Measurements from ENCODE around the gene ADAM30. TPM values are rescaled to one million over a fixed set of nuclear protein-coding genes. Genes with fewer than 3 reads are reported as not detected.

The ADAM30 gene
- total RNA-seq, 1 donor from 2014 or later, result not detected

- Mint-ChIP-seq H3K9me3 (no peaks in the 10 kb centered on the region), H3K36me3 (ENCODE audit: low read depth) (no peaks in the 10 kb centered on the region), H3K27me3 (ENCODE audit: insufficient read depth) (peaks cover 21% of the 10 kb centered on the region), H3K27ac (no peak overlapping the region), H3K4me3 (no peak overlapping the region), H3K4me1 (ENCODE audit: low read depth) (peaks cover 8% of the 10 kb centered on the region)
- intact Hi-C loops (cut with micrococcal nuclease), result no loop called here
- DNase-seq (ENCODE audit: low spot score), result no peak
These were observed 2.8 kb upstream of the ADAM30 start for GRCh38 chr1:119898981-119899720.

GRCh38 chr1:119898530-119898929 is 2.2 kb upstream of the ADAM30 start:
- no peaks in the 10 kb centered on the region for H3K36me3 Mint-ChIP-seq (ENCODE audit: low read depth)
- no peak overlapping the region for H3K27ac Mint-ChIP-seq
- H3K4me1 Mint-ChIP-seq (ENCODE audit: low read depth), result peaks cover 14% of the 10 kb centered on the region
- peaks cover 16% of the 10 kb centered on the region for H3K27me3 Mint-ChIP-seq (ENCODE audit: insufficient read depth)
- no peaks in the 10 kb centered on the region for H3K9me3 Mint-ChIP-seq
- H3K4me3 Mint-ChIP-seq, result no peak overlapping the region
- DNase-seq (ENCODE audit: low spot score), result no peak
- intact Hi-C loops (cut with micrococcal nuclease), result no loop called here

- intact Hi-C loops (cut with micrococcal nuclease), result no loop called here
- H3K4me3 Mint-ChIP-seq, result no peak overlapping the region
- no peak overlapping the region for H3K27ac Mint-ChIP-seq
- peaks cover 35% of the 10 kb centered on the region for H3K4me1 Mint-ChIP-seq (ENCODE audit: low read depth)
- H3K9me3 Mint-ChIP-seq, result no peaks in the 10 kb centered on the region
- H3K36me3 Mint-ChIP-seq (ENCODE audit: low read depth), result no peaks in the 10 kb centered on the region
- H3K27me3 Mint-ChIP-seq (ENCODE audit: insufficient read depth), result peaks cover 3% of the 10 kb centered on the region
- DNase-seq (ENCODE audit: low spot score), result no peak
These were observed 1.2 kb downstream of the ADAM30 start for GRCh38 chr1:119895102-119895501.

- Mint-ChIP-seq H3K27me3 (ENCODE audit: insufficient read depth) (peaks cover 6% of the 10 kb centered on the region), H3K27ac (peak overlapping the region; percentile 26)
These were observed 2.3 kb downstream of the ADAM30 start for GRCh38 chr1:119893827-119894700.

GRCh38 chr1:119893238-119893791 is 3.0 kb downstream of the ADAM30 start:
- intact Hi-C loops (cut with micrococcal nuclease), result loop anchor here (5.0 kb wide), 1 partner anchor 74 kb away; no protein-coding TSS in a partner anchor
- H3K27me3 Mint-ChIP-seq (ENCODE audit: insufficient read depth), result peaks cover 8% of the 10 kb centered on the region
- H3K27ac Mint-ChIP-seq, result peak overlapping the region; percentile 26
- H3K4me1 Mint-ChIP-seq (ENCODE audit: low read depth), result peaks cover 35% of the 10 kb centered on the region
- no peak for DNase-seq (ENCODE audit: low spot score)
- peak overlapping the region; percentile 19 for H3K4me3 Mint-ChIP-seq
- peaks cover 6% of the 10 kb centered on the region for H3K36me3 Mint-ChIP-seq (ENCODE audit: low read depth)
- peaks cover 12% of the 10 kb centered on the region for H3K9me3 Mint-ChIP-seq

More at GRCh38 chr1:119893827-119894700, 2.3 kb downstream of the ADAM30 start:
- intact Hi-C loops (cut with micrococcal nuclease), result loop anchor here (5.0 kb wide), 1 partner anchor 73 kb away; no protein-coding TSS in a partner anchor
- peaks cover 5% of the 10 kb centered on the region for H3K9me3 Mint-ChIP-seq
- no peak for DNase-seq (ENCODE audit: low spot score)
- H3K36me3 Mint-ChIP-seq (ENCODE audit: low read depth), result peaks cover 2% of the 10 kb centered on the region
- H3K4me1 Mint-ChIP-seq (ENCODE audit: low read depth), result peaks cover 35% of the 10 kb centered on the region
- H3K4me3 Mint-ChIP-seq, result peak overlapping the region; percentile 19

- H3K4me1 Mint-ChIP-seq (ENCODE audit: low read depth), result peaks cover 35% of the 10 kb centered on the region
- H3K9me3 Mint-ChIP-seq, result peaks cover 14% of the 10 kb centered on the region
- no peak overlapping the region for H3K4me3 Mint-ChIP-seq
- H3K27me3 Mint-ChIP-seq (ENCODE audit: insufficient read depth), result peaks cover 11% of the 10 kb centered on the region
- DNase-seq (ENCODE audit: low spot score), result no peak
- no peak overlapping the region for H3K27ac Mint-ChIP-seq
- intact Hi-C loops (cut with micrococcal nuclease), result loop anchor here (5.0 kb wide), 1 partner anchor 76 kb away; no protein-coding TSS in a partner anchor
- H3K36me3 Mint-ChIP-seq (ENCODE audit: low read depth), result peaks cover 7% of the 10 kb centered on the region
These were observed 4.9 kb downstream of the ADAM30 start for GRCh38 chr1:119891386-119891785.

GRCh38 chr1:119888476-119888875 is 7.8 kb downstream of the ADAM30 start:
- peaks cover 14% of the 10 kb centered on the region for H3K9me3 Mint-ChIP-seq
- no peak overlapping the region for H3K27ac Mint-ChIP-seq
- DNase-seq (ENCODE audit: low spot score), result no peak
- peaks cover 20% of the 10 kb centered on the region for H3K4me1 Mint-ChIP-seq (ENCODE audit: low read depth)
- H3K27me3 Mint-ChIP-seq (ENCODE audit: insufficient read depth), result peaks cover 18% of the 10 kb centered on the region
- intact Hi-C loops (cut with micrococcal nuclease), result loop anchor here (10.0 kb wide), 1 partner anchor 144 kb away; no protein-coding TSS in a partner anchor
- H3K4me3 Mint-ChIP-seq, result no peak overlapping the region
- H3K36me3 Mint-ChIP-seq (ENCODE audit: low read depth), result peaks cover 7% of the 10 kb centered on the region

- H3K4me3 Mint-ChIP-seq, result no peak overlapping the region
- intact Hi-C loops (cut with micrococcal nuclease), result loop anchor here (10.0 kb wide), 1 partner anchor 143 kb away; no protein-coding TSS in a partner anchor
- peaks cover 7% of the 10 kb centered on the region for H3K36me3 Mint-ChIP-seq (ENCODE audit: low read depth)
- no peak for DNase-seq (ENCODE audit: low spot score)
- H3K9me3 Mint-ChIP-seq, result peaks cover 14% of the 10 kb centered on the region
- peaks cover 9% of the 10 kb centered on the region for H3K4me1 Mint-ChIP-seq (ENCODE audit: low read depth)
- no peak overlapping the region for H3K27ac Mint-ChIP-seq
- peaks cover 18% of the 10 kb centered on the region for H3K27me3 Mint-ChIP-seq (ENCODE audit: insufficient read depth)
These were observed 8.9 kb downstream of the ADAM30 start for GRCh38 chr1:119887427-119887826.

- Mint-ChIP-seq H3K4me1 (ENCODE audit: low read depth) (no peaks in the 10 kb centered on the region), H3K4me3 (no peak overlapping the region), H3K36me3 (ENCODE audit: low read depth) (peaks cover 7% of the 10 kb centered on the region), H3K9me3 (peaks cover 14% of the 10 kb centered on the region), H3K27ac (no peak overlapping the region), H3K27me3 (ENCODE audit: insufficient read depth) (peaks cover 20% of the 10 kb centered on the region)
- intact Hi-C loops (cut with micrococcal nuclease), result loop anchor here (10.0 kb wide), 1 partner anchor 141 kb away; no protein-coding TSS in a partner anchor
- DNase-seq (ENCODE audit: low spot score), result peak; percentile 33
These were observed 10.2 kb downstream of the ADAM30 start for GRCh38 chr1:119885903-119886783.

GRCh38 chr1:119884711-119885110 is 11.6 kb downstream of the ADAM30 start:
- H3K9me3 Mint-ChIP-seq, result peaks cover 14% of the 10 kb centered on the region
- no peak for DNase-seq (ENCODE audit: low spot score)
- H3K27me3 Mint-ChIP-seq (ENCODE audit: insufficient read depth), result peaks cover 31% of the 10 kb centered on the region
- no peak overlapping the region for H3K27ac Mint-ChIP-seq
- intact Hi-C loops (cut with micrococcal nuclease), result loop anchor here (10.0 kb wide), 1 partner anchor 140 kb away; no protein-coding TSS in a partner anchor
- H3K4me3 Mint-ChIP-seq, result no peak overlapping the region
- no peaks in the 10 kb centered on the region for H3K4me1 Mint-ChIP-seq (ENCODE audit: low read depth)
- H3K36me3 Mint-ChIP-seq (ENCODE audit: low read depth), result peaks cover 7% of the 10 kb centered on the region

GRCh38 chr1:119883826-119884225 is 12.5 kb downstream of the ADAM30 start:
- Mint-ChIP-seq H3K9me3 (peaks cover 7% of the 10 kb centered on the region), H3K36me3 (ENCODE audit: low read depth) (peaks cover 5% of the 10 kb centered on the region), H3K27ac (no peak overlapping the region), H3K4me1 (ENCODE audit: low read depth) (no peaks in the 10 kb centered on the region), H3K4me3 (no peak overlapping the region), H3K27me3 (ENCODE audit: insufficient read depth) (peaks cover 29% of the 10 kb centered on the region)
- DNase-seq (ENCODE audit: low spot score), result no peak
- intact Hi-C loops (cut with micrococcal nuclease), result loop anchor here (10.0 kb wide), 1 partner anchor 139 kb away; no protein-coding TSS in a partner anchor

Measured in activated T-helper 1 cell treated with anti-CD3 and anti-CD28 coated beads, Interleukin-12 subunit alpha, Interleukin-12 subunit beta, Interleukin-2, Interleukin-4 antibody, amounts not matched to agents 30 ng/mL and 10 ng/mL and 1 ng/mL, durations not matched to agents 14 hours and 24 hours and 36 hours (primary cell).